ENCODE measurements around the gene C1orf210.

DNA sequence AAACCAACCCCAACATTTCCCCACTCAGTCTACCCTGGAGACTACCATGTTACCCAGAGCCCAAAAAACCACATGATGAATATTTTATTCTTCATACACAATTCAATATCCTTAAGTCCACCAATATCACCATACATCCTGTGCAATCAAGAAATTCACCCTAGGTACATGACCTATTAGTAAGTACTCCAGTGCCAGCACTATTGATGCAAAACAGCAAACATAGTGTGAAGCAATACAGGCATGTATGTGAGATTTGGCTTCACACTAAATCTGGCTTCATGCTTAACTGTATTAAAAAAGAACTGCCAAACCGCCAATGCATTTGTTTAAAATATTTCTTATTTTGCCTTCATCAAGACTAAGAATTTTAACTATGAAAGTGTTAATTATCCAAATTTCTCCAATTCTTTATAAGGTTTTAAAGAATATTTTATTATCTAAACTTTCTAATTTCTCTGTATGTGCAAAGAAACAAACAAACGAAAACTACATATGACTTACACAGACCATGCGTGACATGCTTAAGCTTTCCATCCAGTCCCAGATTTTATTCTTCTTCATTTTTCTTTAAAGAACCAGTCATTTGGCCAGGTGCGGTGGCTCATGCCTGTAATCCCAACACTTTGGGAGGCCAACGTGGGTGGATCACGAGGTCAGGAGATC is 38.0 kb downstream of the C1orf210 start:
- TF ChIP-seq ZNF274 (IDR thresholded peaks at IDR 0.05; ENCODE audit: low read depth, low read length) (no peak), SUZ12 (IDR thresholded peaks at IDR 0.05; ENCODE audit: extremely low read depth, insufficient read depth, insufficient read length) (no peak), YY1 (IDR thresholded peaks at IDR 0.05; ENCODE audit: insufficient read depth, insufficient read length) (no peak)

Data from NT2/D1 (cell line).